UCSD-AML1 (cell line): ENCODE results near the gene TUBE1.
"Not testable (repeated sequence)": the region's sequence is repeated elsewhere in the genome, so short reads cannot be mapped to it uniquely, and the experiment has no call there.

Experiments
- DNase-seq: peaks from one replicate; lab custom pipeline; 2025; ENCODE audit not compliant: unreplicated experiment; lab: John Stamatoyannopoulos, UW

The TUBE1 gene

DNA sequence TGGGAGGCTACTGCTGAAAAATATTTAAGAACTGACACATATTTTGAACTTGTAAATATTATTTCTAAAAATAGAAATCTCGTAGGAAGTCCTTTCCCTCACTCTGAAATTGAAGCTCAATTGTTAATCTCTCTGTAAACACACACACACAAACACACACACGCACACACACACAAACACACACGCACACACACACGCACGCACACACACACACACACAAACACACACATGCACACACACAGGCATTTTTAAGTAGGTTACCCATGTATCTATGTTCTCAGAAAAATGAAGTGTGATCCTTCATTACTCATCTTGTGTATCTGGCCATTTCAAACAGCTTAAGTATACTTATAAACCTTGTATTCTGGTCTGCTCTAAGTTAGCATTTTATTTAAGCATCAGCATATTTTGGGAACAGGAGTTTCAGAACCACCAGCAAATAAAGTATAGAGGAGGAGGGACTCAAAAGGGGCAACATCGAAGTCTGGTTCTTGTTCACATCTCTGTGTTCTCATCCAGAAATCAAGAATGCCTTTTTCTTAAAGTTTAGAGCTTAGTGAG, 21.8 kb downstream of the TUBE1 start:
- no peak for DNase-seq

DNA sequence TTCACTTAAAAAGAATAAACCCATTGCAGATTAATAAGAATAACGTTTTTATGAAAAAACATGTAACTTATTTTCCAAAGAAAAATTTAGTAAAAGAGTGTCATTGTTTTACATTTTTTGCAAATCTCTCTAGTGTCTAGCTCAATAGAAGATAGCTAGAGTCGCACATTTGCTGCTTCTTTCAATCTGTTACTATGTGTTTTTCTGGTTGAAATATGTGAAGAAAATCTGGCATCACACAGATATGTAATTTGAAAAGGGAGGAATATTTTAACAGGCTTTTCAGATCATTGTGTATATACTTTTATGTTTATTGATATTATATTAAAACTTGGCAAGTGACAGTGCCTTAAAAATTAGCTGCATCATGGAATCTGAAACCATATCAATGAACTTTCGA, 24.3 kb downstream of the TUBE1 start:
- no peak for DNase-seq

DNA sequence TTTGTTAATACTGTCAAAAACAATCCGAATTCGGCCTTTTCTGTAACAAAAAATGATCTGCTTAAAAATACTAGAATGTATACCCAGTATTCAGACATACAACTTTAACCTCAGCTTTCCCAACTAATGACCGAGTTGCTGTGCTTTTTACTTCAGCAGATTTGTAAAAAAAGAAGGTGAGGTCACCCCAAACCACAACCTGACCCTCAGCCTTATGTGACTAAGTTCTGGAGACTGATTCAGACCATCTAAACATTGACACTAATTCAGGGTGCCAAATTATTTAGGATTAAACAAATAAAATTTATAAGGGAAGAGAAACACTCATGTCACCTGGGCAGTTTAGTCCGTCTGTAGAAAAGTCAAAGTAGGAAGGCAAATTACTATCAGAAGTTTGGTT, 25.7 kb downstream of the TUBE1 start:
- no peak for DNase-seq

DNA sequence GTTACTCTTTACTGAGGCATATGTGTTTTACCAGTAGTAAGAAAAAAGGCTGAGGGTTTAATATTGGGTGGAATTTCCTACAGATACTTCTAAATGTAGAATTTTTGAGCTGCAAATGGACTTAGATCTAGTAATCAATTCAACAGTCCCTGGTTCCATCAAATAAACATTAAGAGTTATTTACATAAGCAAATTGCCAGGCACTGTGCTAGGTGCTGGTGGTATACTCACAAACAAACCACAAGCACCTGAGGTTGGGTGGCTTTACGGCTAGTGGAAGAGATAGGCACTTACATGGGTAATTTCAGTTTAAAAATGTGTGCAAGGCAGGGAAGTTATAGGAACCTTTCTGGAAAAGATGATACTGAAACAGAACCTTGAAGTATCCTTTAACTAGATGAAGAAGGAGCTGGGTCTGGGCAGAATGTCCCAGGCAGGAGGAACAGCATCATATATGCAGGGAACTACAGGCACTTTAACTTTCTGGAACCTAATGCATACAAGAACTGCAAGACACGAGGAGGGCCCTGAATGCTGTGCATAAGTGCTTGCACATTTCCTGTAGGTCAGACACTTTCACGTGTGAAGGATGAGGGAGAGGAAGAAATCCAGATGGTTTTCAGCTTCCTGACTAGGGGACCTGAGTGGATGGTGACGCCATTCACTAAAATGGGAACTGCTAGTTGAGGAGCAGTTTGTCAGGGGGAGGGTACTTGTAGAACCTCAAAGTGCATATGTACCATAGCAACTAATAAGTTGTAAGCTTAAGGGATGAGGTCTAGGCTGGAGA, 28.8 kb downstream of the TUBE1 start:
- DNase-seq = no peak

DNA sequence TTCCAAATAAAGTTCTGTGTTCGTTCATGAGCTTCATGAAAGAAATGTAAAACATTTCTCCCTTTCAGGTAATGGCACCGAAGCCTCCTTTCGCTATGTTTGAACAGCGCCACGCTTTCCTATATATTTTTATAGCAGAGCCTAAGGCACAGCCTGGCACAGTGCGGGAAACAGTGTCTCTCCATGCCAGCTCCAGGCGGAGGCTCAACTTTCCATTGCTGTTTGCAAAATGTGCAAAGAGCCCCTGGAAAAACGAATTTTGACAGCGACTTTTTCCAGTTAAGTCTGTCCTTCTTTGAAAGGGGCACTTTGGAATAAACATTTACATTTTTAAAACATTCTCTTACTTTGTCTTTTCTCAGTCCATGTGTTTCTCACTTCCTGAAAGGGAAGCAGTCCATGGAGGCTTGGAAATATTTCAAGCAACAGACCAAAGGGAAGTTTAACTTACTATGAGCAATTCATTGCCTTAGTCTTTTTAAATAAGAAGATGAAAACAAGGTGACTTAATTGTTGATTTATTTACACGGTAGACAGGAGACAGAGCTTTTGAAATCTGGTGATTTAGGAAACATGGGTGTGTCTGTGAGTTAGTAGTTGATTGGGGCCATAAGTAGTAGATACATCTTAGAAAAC, 32.6 kb downstream of the TUBE1 start:
- no peak for DNase-seq

DNA sequence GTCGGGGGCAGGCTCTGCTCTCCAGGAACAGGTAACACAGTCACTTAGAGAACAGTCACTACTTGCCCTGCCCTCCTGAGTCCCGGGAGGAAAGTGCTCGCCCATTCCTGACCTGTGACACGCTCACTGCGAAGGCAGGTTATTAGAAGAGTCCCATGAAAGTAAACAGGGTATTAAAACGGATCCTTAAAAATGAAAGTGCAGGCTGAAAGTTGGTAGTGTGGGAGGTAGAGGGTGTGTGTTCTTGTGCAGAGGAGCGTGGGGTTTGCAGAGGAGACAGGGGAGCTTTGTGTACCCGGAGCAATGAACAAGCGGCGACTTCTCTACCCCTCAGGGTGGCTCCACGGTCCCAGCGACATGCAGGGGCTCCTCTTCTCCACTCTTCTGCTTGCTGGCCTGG, 33.3 kb downstream of the TUBE1 start, which contains the start of gene CCN6:
CCN6 (plus strand) TSS at position 104 of the 400 bp plus-strand sequence; CDS start at position 358, 254 bp downstream.
- no peak for DNase-seq

DNA sequence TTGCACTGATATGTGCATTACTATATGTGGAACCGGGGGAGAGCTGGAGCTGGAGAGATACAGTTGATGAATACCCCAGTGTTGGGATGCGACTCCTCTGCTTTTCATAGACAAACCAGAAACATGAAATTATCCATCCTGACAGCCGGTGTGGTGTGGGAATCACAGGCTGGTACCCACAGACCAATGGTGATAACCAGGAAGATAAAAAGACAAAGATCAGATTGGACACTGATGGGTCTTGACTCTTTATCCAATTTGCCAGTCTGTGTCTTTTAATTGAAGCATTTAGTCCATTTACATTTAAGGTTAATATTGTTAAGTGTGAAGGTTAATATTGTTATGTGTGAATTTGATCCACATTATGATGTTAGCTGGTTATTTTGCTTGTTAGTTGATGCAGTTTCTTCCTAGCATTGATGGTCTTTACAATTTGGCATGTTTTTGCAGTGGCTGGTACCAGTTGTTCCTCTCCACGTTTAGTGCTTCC, 36.0 kb downstream of the TUBE1 start:
- DNase-seq = not testable (repeated sequence)

DNA sequence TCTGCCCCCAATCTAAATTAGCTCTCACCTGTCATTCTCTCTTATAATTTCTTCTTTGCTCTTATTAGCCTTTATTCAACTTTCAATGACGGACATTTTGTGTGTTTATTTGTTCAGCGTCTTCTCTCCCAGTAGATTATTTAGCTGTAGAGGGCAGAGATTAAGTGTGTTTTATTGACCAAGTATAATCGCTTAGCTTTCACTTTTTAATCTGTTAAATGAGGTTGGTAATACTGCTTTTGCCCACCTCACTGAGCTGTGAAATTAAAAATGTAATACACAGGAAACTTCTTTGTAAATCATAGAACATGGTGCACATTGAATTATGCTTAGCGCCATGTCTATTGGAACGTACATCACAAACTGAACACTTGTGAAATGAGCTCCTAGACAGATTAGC, 36.9 kb downstream of the TUBE1 start:
- no peak for DNase-seq

DNA sequence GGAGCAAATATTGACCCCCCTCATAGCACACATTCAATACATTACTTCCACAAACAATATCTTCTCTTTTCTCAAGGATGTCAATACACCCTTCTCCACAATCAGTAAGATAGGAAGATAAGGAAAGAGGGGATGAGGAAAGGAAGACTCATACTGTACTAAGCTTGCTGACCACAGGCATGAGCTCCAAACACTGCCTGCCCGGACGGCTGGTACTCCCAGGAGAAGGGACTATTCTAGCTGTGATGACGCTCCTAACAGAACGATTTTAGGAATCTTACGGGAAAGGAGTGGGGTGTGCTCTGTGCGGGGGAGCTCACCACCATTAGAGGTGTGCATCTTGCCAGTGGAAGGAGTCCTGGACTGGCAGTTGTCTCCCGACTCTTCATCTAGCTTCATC, 37.3 kb downstream of the TUBE1 start:
- DNase-seq = no peak

DNA sequence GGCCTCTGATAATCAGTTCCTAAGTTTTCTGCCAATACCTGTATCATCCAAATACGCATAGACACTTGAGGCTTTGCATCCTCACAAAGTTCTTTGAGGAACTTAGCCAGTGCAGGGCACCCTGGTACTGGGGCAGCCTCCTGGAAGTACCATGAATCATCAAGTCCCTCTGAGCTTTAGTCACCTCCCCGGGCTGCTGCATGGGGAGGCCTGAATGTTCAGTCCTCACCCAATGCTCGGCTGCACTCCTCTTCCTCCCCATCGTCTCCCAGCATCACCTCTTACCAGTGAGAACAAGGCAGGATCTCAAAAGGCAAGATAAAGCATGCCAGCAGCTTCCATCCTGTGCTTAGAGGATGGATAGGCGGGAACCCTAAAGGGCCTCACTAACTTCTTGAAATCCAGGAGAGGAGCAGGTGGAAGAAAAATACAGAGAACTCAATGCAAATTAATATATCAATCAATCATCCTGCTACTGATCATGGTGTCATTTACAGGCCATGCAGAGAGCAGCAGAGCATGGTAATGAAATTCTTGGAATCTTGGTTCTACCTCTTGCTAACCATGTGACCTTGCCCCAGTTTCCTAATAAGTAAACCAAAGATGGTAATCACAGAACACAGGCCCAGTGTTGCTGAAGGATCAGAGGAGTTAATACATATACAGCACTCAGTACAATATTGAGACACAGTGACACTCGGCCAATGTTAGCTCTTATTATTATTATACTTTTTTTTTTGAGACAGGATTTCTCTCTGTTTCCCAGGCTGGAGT, 38.1 kb downstream of the TUBE1 start:
- no peak for DNase-seq

DNA sequence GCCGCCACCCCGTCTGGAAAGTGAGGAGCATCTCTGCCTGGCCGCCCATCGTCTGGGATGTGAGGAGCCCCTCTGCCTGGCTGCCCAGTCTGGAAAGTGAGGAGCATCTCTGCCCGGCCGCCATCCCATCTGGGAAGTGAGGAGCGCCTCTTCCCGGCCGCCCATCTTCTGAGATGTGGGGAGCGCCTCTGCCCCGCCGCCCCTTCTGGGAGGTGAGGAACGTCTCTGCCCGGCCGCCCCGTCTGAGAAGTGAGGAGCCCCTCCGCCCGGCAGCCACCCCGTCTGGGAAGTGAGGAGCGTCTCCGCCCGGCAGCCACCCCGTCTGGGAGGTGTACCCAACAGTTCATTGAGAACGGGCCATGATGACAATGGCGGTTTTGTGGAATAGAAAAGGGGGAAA, 39.8 kb downstream of the TUBE1 start:
- DNase-seq = not testable (repeated sequence)

DNA sequence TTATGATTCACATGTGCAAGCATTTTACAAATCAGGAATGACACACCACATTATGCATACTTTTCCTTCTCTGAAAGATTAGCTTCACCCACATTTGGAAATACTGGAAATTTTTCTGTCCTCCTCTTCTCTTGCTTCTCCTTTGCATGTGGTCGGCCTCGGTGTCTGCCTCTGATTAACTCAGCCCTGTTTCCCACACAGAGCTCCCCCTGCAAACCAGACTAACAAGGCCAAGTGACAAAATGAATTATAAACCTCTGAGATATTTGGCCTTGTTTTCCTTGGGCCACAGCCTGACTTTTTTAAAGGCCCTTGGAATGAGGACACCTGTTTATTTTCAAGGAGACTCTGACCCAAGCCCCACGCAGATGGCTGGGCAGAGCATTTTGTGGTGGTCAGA, 42.4 kb downstream of the TUBE1 start:
- no peak for DNase-seq

DNA sequence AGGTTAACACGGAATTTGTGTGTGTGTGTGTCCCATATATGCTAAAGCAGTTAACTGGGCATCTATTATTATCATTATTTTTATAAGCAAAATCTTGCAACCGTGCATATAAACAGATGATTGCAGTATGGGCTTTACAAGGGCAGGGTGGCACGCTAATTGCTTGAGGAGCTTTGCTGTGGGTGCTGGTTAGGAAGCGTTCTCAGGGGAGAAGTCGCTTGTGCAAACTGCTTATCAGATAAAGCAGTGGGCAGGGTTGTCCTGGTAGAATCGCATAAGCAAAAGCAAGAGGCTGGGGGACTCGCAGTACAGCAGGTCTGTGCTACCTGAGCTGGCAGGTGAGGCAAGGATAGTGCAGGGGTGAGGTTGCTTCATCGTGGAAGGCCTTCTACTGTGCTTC, 43.1 kb downstream of the TUBE1 start:
- DNase-seq = peak; percentile 10

DNA sequence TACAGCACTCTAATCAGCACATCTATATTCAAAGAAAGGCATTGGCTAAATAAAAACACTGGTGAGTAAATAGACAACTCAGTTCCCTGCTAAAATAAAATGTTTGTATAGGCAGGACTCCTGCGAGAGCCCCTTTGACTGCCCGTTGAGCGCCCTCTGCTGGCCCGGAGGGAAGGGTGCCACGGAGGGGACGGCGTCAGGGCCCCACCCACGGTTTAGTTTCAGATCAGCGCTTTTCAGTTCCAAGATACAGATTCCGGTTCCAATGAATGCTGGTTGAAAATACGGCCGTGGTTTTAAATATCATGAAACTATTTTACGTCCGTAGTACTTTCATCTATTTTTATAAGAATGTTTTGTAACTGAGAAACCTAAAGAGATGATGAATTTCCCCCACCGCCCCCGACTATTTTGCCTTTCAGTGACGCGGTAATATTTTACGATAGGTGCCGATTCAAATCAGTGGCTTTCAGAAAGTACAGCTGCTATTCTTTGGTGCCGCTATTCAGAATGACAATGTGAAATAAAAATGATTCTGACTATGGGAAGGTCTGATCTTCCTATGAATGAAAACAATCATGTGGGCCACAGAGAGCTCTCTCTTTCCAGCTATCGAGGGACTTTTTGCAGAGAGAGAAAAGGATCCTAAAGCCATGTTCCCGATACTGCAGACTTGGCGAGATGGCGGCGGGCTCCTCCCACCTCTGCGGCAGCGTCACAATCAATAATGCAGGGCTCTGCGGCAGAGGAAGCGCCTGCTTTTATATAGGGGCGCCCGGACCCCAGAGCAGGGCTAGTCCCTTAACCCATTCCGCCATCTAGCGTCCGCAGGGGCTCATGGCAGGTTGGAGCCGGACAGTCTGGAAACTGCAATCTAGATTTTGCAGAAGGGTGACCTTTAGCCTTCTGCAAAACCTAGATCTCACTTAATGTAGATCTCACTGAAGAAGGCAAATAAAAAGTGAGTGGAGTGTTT, 44.0 kb downstream of the TUBE1 start:
- DNase-seq = peak; percentile 88

DNA sequence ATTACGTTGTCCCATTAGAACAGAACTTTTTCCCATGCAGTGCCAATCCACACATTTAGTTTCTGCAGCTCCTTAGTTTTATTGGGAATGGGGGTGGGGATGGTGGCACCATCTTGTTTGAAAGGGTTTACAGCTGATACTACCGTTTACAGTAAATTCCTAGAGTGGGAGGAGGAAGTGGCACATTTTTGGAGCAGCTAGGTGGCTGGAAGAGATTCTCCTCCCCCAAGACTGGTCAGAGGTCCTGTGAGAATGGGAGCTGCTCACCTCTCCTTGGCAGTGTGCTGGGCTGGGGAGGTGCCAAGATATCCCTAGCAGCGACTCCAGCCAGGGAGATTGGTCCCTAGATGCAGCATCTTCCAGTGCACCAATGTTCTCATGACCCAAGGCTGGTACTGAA, 45.7 kb downstream of the TUBE1 start:
- DNase-seq = no peak

DNA sequence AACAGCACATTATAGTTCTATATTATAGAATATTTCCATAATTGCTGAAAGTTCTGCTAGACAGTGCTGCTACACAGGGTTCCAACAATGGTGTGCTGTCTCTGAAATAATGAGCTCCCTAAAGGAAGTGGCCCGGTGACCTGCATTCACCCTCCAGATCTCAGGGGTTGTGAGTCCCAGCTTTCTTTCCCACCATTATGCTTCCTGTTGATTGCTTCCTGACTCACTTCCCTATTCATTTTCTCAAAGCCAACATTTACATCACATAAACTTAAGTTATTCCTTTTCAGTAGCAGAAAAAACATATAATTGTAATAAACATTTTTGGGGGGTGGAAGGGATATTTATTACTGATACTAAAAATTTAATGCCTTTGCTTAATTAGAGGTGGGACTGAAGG, 46.3 kb downstream of the TUBE1 start:
- peak; percentile 14 for DNase-seq

DNA sequence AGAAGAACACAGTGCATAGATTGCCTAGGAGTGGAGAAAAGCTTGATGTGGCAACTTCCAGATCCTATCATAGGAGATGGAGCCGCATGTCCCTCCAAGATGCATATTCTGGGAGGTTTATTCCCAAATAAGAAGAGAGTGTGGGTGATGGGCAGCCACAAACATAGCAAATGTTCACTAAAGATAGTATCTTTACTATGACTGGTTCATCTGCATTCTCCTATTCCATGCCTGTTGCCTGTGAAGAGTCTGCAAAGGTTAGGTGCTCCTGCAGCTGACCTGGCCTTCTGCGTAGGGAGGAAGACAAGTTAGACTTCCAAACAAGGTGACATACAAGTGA, 47.9 kb downstream of the TUBE1 start:
- DNase-seq = no peak

DNA sequence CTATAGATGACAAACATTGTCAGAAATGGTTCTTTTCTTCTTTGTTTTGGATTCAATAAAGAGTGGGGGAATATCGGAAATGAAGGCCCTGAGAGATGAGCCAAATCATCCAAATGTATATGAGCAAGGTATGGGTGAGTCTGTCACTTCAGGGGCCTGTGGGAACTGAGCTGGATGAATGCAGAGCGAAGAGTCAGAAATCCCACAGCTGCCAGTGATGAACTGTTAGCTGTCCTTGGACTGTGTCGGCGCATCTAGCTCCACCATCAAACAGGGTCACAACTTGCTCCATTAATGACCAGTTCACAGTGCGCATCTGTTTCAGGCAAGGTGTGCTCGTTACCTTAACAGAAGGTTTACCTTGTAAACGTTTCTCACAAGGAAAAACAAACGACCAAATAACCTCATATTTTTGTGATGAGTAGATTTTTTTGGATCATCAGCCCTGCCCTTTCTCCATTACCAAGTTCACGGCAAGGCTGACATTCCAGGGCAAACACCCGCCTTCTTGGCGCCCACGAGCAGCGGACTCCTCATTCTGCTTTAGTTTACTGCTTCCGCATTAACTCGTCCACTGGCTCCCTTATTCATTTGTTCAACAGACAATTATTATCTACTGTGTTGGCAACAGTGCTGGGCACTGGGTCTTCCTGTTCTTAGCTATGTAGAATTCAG, 48.4 kb downstream of the TUBE1 start:
- DNase-seq = no peak

DNA sequence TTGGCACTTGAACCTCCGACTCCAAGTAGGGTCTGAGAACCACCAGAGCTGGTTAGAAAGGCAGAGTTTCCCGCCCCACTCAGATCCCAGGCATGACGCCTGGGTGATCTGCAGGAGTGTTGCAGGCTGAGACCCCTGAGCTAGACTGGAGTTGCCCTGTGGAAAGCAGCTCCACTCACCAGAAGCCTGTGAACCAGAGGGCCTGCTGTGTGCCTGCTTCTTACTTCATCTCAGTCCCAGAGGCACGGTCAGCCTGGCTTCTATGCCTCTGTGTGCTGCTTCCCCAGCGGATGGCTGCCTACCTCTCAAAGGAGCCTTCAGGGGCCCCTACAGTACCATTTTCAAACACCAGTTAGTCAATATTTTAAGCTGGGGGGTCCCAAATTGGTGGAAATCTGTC, 49.0 kb downstream of the TUBE1 start:
- no peak for DNase-seq

DNA sequence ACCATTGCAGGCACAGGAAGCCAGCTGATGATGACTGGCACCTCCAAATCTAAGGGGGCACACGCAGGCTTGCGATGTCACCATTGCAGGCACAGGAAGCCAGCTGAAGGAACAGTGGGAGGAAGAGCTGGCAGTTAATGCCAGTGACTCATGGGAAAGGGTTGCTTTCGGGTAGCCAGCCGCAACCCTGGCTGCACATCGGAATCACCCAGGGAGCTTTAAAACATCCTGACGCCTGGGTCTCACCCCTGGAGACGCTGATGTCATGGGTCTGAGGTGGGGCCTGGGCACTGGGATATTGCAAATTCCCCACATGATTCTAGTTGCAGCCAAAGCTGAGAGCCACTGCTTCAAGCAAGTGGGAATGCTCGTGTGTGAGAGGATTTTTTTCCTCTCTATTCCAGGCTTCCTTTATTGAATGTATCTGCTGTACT, 49.5 kb downstream of the TUBE1 start:
- peak; percentile 46 for DNase-seq
